RPMI8226 (cell line): ENCODE data around the gene AZGP1.
"Not testable (repeated sequence)": the region's sequence is repeated elsewhere in the genome, so short reads cannot be mapped to it uniquely, and the experiment has no call there.

Experiments used
- DNase-seq: peaks from one replicate; pipeline ENCODE4 v3.0.0-alpha.2; 2015

AZGP1 gene

GRCh38 chr7:99975782-99976521 is at the start of gene AZGP1:
Gene AZGP1, minus strand, starts transcription at chr7:99976031. Its CDS starts 11 bp downstream, at chr7:99976020.
- DNase-seq = peak; percentile 88

- no peak for DNase-seq
These were observed 48.3 kb upstream of the AZGP1 start for GRCh38 chr7:100024020-100024619.

GRCh38 chr7:100023526-100023925 is 47.7 kb upstream of the AZGP1 start:
- DNase-seq = no peak

- no peak for DNase-seq
These were observed 46.8 kb upstream of the AZGP1 start for GRCh38 chr7:100022621-100023020.

- DNase-seq = no peak
These were observed 45.5 kb upstream of the AZGP1 start for GRCh38 chr7:100021297-100021696.

DNA sequence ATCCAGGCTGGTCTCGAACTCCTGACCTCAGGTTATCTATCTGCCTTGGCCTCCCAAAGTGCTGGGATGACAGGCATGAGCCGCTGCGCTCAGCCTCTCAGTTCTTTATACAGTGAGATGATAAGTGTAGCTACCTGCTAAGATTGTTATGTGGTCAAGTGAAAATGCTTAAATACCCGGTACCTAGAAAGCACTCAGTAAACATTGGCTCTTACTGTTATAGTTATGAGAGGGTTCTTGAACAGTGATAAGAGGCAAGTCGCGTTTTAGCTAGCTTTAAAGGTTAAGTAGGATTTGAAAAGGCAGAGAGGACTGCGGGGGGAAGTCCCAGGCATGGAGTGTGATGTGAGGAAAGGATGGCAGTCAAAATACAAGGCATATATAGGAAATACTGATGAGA is 44.1 kb upstream of the AZGP1 start:
- no peak for DNase-seq

- no peak for DNase-seq
These were observed 42.0 kb upstream of the AZGP1 start for GRCh38 chr7:100017875-100018274.

GRCh38 chr7:100017300-100017699 is 41.5 kb upstream of the AZGP1 start:
- DNase-seq = no peak

GRCh38 chr7:100016215-100016901 is 40.5 kb upstream of the AZGP1 start:
- DNase-seq = no peak

DNA sequence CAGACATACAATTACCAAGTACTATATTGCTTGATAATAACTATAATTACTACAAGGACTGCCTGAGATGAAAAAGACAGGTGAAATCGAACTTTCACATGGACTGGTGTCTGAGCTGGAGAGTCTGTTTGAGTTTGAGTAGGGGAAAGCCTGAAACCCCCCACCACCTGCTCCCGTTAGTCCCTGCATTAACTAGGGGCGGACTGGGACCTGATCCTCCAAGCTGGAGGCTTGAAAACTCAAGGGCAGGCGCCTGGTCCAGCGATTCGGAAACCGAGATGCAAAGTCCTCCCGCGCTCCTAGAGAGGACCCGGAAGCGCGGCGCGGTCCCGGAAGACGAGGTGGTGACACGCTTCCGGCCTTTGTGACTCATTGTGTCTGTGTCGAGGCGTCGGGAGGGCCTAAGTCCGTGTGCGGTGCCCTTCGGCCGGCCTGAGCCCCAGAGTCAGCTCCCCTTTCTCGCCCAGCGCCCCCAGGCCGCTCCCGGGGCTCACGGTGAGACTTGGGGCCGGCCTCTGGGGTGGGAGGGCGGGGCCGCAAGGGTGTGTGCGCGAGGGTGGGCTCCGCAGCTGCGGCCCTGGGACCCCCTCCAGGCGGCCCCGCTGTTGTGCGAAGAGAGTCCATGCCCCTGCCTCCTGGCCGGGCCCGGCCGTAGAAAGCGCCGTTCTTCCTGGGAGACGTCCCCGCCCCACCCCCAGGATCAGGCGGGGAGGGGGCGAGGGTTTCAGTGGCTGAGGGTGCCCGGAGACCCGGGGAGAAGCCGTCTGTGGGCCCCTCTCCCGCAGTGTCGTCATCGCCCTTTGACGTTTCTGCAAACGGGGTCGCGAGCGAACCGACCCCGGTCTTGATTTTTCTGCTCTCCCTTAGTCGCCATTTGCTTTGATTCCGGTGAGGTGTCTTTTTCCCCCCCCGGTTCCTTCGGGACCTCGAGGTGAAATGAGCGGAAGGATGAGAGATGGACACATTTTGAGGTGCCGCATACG is 39.7 kb upstream of the AZGP1 start, which contains the start of gene ZKSCAN1:
Gene ZKSCAN1, plus strand, starts transcription at position 365 of the 983 bp plus-strand sequence. CDS start 7,911 bp downstream, outside the sequence.
- peak; percentile 97 for DNase-seq

DNA sequence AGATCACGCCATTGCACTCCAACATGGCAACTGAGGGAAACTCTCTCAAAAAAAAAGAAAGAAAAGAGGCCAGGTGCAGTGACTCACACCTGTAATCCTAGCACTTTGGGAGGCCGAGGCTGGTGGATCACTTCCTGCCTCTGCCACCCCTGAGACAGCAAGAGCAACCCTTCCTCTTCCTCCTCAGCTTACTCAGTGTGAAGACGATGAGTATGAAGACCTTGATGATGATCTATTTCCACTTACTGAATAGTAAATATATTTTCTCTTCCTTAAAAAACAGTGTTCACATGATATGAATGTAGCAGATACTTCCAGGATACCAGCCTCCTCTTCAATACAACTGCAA is 37.5 kb upstream of the AZGP1 start:
- DNase-seq = no peak

DNA sequence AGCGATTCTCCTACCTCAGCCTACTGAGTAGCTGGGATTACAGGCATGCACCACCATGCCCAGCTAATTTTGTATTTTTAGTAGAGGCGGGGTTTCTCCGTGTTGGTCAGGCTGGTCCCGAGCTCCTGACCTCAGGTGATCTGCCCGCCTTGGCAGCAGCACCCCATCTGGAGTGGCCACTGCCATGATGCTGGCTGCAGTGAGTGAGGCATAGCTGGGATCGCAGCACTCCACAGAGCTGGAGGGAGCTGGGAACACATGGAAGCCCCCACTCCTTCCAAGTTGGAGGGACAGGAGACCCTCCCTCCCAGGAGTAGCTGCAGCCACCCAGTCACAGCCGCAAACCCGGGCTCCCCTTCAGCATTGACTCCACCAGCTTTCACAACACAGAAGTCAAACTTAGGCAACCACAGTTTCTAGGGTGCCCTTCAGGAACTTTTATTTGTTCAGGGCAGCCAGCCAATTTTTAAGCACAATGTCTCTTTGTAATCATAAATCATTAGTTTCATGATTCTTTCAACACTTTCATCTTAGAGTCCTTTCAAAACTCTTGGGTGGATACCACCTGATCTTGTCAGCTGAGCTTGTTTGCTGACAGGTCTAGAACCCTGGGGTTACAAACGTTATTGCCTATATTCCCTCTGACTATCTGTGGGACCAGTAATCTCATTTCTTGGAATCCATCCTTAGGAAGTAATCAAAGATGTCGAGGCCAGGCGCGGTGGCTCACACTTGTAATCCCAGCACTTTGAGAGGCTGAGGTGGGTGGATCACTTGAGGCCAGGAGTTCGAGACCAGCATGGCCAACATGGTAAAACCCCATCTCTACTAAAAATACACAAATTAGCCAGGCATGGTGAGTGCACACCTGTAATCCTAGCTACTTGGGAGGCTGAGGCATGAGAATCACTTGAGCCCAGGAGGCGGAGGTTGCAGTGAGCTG is 36.8 kb upstream of the AZGP1 start:
- peak; percentile 29 for DNase-seq

DNA sequence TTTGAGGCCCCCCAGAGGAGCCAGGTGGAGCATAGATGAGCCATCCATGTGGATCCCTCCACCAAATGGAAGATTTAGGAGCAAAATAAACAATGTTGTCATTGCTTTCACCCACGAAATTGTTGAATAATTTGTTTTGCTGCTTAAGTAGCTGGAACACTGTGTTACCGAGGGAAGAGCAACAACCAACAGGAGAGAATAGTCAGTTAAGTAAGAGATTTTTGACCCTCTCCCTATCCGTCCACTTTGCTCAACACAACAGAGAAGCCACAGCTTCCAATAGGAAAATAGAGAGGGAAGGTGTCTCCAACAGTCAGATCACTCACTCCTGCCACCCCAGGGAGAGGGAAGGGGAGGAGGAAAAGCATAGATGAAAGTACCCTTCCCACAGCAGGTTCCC is 35.7 kb upstream of the AZGP1 start:
- no peak for DNase-seq

DNA sequence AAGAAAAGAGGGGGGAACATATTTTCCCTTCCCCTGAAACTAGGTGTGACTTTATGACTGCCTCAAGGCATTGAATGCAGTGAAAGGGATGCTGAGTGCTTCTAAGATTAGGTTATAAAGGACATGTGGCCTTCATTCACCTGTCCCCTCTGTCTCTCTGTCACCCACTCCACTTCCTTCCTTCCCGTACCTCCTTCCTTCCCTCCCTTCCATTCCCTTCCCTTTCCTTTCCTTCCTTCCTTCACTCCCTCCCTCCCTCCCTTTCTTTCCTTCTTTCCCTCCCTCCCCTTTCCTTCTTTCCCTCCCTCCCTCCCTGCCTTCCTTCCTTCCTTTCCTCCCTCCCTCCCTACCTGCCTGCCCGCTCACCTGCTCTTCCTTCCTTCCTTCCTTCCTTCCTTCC is 35.1 kb upstream of the AZGP1 start:
- DNase-seq = no peak

- not testable (repeated sequence) for DNase-seq
These were observed 34.1 kb upstream of the AZGP1 start for GRCh38 chr7:100009952-100010351.

DNA sequence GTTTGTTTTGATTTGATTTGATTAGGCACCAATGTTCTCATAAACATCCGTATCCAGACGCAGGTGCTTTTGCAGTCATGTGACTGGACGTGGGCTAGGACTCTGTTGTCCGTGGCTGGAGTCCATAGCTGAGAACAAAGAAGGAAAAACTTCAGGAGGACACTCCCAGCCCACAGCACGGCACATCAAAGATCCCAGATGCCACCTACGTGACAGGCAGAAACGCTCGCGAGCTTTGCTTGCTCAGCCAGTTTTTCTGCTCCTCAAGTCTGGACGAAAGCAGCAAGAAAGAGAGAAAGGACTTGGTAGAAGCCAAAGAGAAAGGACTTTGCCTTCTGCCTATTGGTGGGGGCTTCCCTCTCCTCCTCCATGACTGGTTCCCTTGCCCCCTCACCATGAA is 32.7 kb upstream of the AZGP1 start:
- DNase-seq = peak; percentile 40

GRCh38 chr7:100007887-100008286 is 32.1 kb upstream of the AZGP1 start:
- no peak for DNase-seq

- DNase-seq = no peak
These were observed 28.2 kb upstream of the AZGP1 start for GRCh38 chr7:100003711-100004661.

GRCh38 chr7:100000239-100000638 is 24.4 kb upstream of the AZGP1 start:
- DNase-seq = no peak

GRCh38 chr7:99997545-99998137 is 21.8 kb upstream of the AZGP1 start:
- no peak for DNase-seq
